Vagina (tissue), 2 donors: ENCODE results near the gene ATP4A.

Experiments used
- POLR2A ChIP-seq, 2 donors: fragments of 450-650 bp; IDR thresholded peaks; one replicate each; pipeline ENCODE4 v1.6.1; 2017; ENCODE audit warnings: antibody characterized with exemption in 2 of 2, mild to moderate bottlenecking in 2 of 2, moderate library complexity in 2 of 2
- POLR2AphosphoS5 ChIP-seq, 2 donors: sonication (generic); formaldehyde crosslinking; IDR thresholded peaks; one replicate each; pipeline ENCODE4 v1.9.0; 2017; ENCODE audit warnings: antibody characterized with exemption in 2 of 2, mild to moderate bottlenecking in 2 of 2, low read depth in 1 of 2; ENCODE audit not compliant: insufficient read depth in 1 of 2
- TF ChIP-seq, protein P1 (sequence below), 3 experiments: fragments of 450-650 bp in 2 of 3; fragments of 200-600 bp in 1 of 3; sonication (generic) in 1 of 3; IDR thresholded peaks; one replicate each; pipeline ENCODE4 v1.5.1; 2017 to 2019; ENCODE audit warnings: antibody characterized with exemption in 3 of 3, mild to moderate bottlenecking in 2 of 3, moderate library complexity in 2 of 3

DNA sequence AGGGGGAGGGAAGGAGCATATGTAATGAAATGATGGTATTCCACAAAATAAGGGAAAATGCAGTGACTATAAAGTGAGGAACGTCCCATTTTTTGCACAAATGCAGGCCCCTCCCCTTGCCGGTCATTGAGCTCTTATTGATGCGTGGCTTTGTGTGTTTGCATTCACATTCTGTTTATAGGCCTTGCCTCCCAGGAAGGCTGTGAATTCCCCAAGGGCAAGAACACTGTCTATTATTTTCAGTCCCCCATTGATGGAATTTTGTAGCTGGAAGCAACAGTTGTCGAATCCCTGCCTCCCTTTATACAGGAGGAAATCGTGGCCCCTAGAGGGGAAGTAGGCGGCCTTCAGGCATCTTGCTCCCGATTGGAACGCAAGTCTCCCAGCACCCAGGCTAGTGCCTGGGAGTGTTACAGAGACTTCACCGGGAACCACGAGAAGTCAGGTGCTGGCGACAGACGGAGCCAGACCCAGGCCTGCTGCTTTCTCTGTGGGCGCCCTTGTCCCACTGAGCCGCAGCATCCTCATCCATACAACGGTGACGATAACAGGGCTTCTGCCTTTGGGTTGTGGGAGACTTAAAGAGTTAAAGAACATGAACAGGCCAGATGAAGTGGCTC, 42.2 kb downstream of the ATP4A start:
- TF ChIP-seq, protein P1, sequence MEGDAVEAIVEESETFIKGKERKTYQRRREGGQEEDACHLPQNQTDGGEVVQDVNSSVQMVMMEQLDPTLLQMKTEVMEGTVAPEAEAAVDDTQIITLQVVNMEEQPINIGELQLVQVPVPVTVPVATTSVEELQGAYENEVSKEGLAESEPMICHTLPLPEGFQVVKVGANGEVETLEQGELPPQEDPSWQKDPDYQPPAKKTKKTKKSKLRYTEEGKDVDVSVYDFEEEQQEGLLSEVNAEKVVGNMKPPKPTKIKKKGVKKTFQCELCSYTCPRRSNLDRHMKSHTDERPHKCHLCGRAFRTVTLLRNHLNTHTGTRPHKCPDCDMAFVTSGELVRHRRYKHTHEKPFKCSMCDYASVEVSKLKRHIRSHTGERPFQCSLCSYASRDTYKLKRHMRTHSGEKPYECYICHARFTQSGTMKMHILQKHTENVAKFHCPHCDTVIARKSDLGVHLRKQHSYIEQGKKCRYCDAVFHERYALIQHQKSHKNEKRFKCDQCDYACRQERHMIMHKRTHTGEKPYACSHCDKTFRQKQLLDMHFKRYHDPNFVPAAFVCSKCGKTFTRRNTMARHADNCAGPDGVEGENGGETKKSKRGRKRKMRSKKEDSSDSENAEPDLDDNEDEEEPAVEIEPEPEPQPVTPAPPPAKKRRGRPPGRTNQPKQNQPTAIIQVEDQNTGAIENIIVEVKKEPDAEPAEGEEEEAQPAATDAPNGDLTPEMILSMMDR (IDR thresholded peaks at IDR 0.05) = no peak
- TF ChIP-seq POLR2A (IDR thresholded peaks at IDR 0.05) = no peak
- TF ChIP-seq POLR2AphosphoS5 (IDR thresholded peaks at IDR 0.05; ENCODE audit: insufficient read depth in 1 of 2, low read depth in 1 of 2) = no peak
